Activated naive CD8-positive, alpha-beta T cell (primary cell): ENCODE data around the gene HNRNPAB.
"Not testable (repeated sequence)": the region's sequence is repeated elsewhere in the genome, so short reads cannot be mapped to it uniquely, and the experiment has no call there.

Source experiments
- H3K27ac Mint-ChIP-seq: one replicate; pipeline ENCODE4 v1.8.0; 2021; ENCODE audit warnings: mixed read lengths
- H3K27me3 Mint-ChIP-seq: one replicate; pipeline ENCODE4 v1.8.0; 2021; ENCODE audit warnings: mixed read lengths
- H3K36me3 Mint-ChIP-seq: one replicate; pipeline ENCODE4 v1.8.0; 2021; ENCODE audit warnings: mixed read lengths
- H3K4me1 Mint-ChIP-seq: one replicate; pipeline ENCODE4 v1.8.0; 2021; ENCODE audit warnings: low read depth, mixed read lengths
- H3K4me3 Mint-ChIP-seq: one replicate; pipeline ENCODE4 v1.8.0; 2021; ENCODE audit warnings: mild to moderate bottlenecking, mixed read lengths
- H3K9me3 Mint-ChIP-seq: one replicate; pipeline ENCODE4 v1.8.0; 2021; ENCODE audit warnings: low read depth, mixed read lengths

The HNRNPAB gene

GRCh38 chr5:178248750-178249149 lies 44.4 kb downstream of the HNRNPAB start:
- Mint-ChIP-seq H3K9me3 (no peaks in the 10 kb centered on the region), H3K36me3 (no peaks in the 10 kb centered on the region), H3K4me1 (peaks cover 31% of the 10 kb centered on the region), H3K27me3 (no peaks in the 10 kb centered on the region), H3K27ac (no peak overlapping the region), H3K4me3 (no peak overlapping the region)

DNA sequence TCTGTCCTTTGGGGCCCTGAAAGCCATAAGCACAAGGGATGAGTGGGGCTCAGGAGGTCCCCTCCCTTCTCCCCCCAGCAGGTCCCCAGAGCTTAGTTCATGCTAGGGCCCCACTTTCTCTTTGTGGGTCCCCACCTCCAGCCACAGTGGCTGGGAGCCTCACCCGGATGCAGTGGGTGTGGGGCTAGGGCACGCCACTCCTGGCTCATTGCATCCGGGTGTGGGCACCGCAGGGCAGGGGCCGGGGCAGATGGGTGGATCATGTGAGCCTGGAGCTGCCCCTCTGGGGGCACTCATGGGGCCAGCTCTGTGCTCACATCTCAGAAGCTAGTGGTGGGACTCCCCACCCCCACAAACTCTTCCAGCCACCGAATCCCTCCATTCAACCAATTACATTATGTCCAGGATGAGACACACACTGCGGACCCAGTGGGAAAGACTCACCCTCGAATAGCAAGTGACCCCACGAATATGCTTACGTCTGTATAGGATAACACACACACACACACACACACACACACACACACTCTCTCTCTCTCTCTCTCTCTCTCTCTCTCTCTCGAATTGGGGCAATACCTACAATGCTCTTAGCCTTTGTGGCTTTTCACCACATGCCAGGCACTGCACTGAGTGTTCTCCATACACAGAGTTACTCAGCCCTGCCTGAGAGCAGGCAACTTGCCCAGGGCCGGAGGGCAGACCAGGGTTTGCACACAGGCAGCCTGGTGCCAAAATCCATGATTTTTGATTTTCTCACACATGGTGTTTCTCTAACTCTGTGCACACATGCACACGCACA lies 45.1 kb downstream of the HNRNPAB start:
- H3K4me1 Mint-ChIP-seq: peaks cover 31% of the 10 kb centered on the region
- no peaks in the 10 kb centered on the region for H3K9me3 Mint-ChIP-seq
- H3K27me3 Mint-ChIP-seq: no peaks in the 10 kb centered on the region
- H3K4me3 Mint-ChIP-seq: peak overlapping the region; percentile 72
- peak overlapping the region; percentile 88 for H3K27ac Mint-ChIP-seq
- no peaks in the 10 kb centered on the region for H3K36me3 Mint-ChIP-seq

- H3K27me3 Mint-ChIP-seq: no peaks in the 10 kb centered on the region
- H3K4me3 Mint-ChIP-seq: no peak overlapping the region
- H3K36me3 Mint-ChIP-seq: no peaks in the 10 kb centered on the region
- H3K4me1 Mint-ChIP-seq: peaks cover 31% of the 10 kb centered on the region
- no peak overlapping the region for H3K27ac Mint-ChIP-seq
- no peaks in the 10 kb centered on the region for H3K9me3 Mint-ChIP-seq
Measured at GRCh38 chr5:178250263-178250662, 45.9 kb downstream of the HNRNPAB start.

DNA sequence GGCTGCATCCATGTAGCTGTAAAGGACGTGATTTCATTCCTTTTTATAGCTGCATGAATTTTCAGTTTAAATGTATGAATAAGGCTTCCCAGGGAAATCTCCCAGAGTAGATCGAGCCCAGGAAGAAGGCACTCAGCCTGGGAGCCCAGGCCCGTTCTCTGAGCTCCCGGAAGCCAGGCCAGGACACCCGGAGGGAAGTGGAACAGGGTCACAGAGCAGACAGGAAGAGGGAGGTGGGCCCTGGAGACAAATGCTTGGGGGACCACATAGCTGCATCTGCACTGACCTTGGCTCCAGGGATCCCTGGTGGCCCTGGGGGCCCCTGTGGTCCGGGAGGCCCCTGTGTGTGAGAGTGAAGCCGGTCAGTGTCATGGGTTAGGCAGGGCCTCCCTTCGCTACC lies 47.9 kb downstream of the HNRNPAB start:
- Mint-ChIP-seq H3K36me3 (no peaks in the 10 kb centered on the region), H3K27me3 (no peaks in the 10 kb centered on the region), H3K9me3 (no peaks in the 10 kb centered on the region), H3K27ac (no peak overlapping the region), H3K4me1 (peaks cover 25% of the 10 kb centered on the region), H3K4me3 (no peak overlapping the region)

DNA sequence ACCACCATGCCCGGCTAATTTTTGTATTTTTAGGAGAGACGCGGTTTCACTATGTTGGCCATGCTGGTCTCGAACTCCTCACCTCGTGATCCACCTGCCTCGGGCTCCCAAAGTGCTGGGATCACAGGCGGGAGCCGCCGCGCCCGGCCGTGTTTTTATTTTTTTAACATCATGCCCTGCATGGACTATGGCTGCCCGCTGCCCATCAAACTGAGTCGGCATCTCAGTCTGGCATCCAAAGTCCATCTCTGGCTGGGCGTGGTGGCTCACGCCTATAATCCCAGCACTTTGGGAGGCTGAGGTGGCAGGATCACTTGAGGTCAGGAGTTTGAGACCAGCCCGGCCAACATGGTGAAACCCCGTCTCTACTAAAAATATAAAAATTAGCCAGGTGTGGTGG lies 49.3 kb downstream of the HNRNPAB start:
- H3K9me3 Mint-ChIP-seq, H3K4me3 Mint-ChIP-seq, H3K27ac Mint-ChIP-seq, H3K27me3 Mint-ChIP-seq, H3K36me3 Mint-ChIP-seq: not testable (repeated sequence)
- peaks cover 16% of the 10 kb centered on the region for H3K4me1 Mint-ChIP-seq

- Mint-ChIP-seq H3K36me3 (no peaks in the 10 kb centered on the region), H3K4me1 (peaks cover 2% of the 10 kb centered on the region), H3K27me3 (no peaks in the 10 kb centered on the region)
Measured at GRCh38 chr5:178256746-178257145, 52.4 kb downstream of the HNRNPAB start.

GRCh38 chr5:178257650-178258049 lies 53.3 kb downstream of the HNRNPAB start:
- H3K27ac Mint-ChIP-seq: no peak overlapping the region
- H3K27me3 Mint-ChIP-seq: no peaks in the 10 kb centered on the region
- H3K4me3 Mint-ChIP-seq: no peak overlapping the region
- no peaks in the 10 kb centered on the region for H3K36me3 Mint-ChIP-seq
- H3K4me1 Mint-ChIP-seq: no peaks in the 10 kb centered on the region
- no peaks in the 10 kb centered on the region for H3K9me3 Mint-ChIP-seq

More at GRCh38 chr5:178256746-178257145, 52.4 kb downstream of the HNRNPAB start:
- Mint-ChIP-seq H3K27ac (no peak overlapping the region), H3K4me3 (no peak overlapping the region), H3K9me3 (no peaks in the 10 kb centered on the region)

GRCh38 chr5:178259623-178260536 lies 55.5 kb downstream of the HNRNPAB start:
- Mint-ChIP-seq H3K4me1 (no peaks in the 10 kb centered on the region), H3K27me3 (no peaks in the 10 kb centered on the region), H3K9me3 (peaks cover 6% of the 10 kb centered on the region), H3K27ac (no peak overlapping the region), H3K36me3 (no peaks in the 10 kb centered on the region), H3K4me3 (no peak overlapping the region)
